Fibroblast of skin of left biceps (primary cell): ENCODE data around the gene GRM2.
"Not testable (repeated sequence)": the region's sequence is repeated elsewhere in the genome, so short reads cannot be mapped to it uniquely, and the experiment has no call there.

ENCODE experiments used
- DNase-seq, 2 experiments: peaks; one replicate each; pipeline ENCODE4 v3.0.0-alpha.2; 2013; ENCODE audit warnings: low read depth in 2 of 2

The GRM2 gene

GRCh38 chr3:51722362-51722761, 15.5 kb downstream of the GRM2 start:
- no peak for DNase-seq

- DNase-seq = no peak
Observed at GRCh38 chr3:51727500-51727899, 20.6 kb downstream of the GRM2 start.

GRCh38 chr3:51729042-51729633, 22.3 kb downstream of the GRM2 start:
- DNase-seq = no peak

GRCh38 chr3:51733859-51734571, 27.1 kb downstream of the GRM2 start:
- no peak for DNase-seq

- DNase-seq = no peak
Observed at GRCh38 chr3:51734572-51734907, 27.7 kb downstream of the GRM2 start.

- DNase-seq = no peak
Observed at GRCh38 chr3:51735039-51735438, 28.2 kb downstream of the GRM2 start.

GRCh38 chr3:51735950-51736349, 29.1 kb downstream of the GRM2 start:
- no peak for DNase-seq

GRCh38 chr3:51739110-51739509, 32.2 kb downstream of the GRM2 start:
- DNase-seq = no peak

GRCh38 chr3:51742320-51742719, 35.5 kb downstream of the GRM2 start:
- not testable (repeated sequence) for DNase-seq

- DNase-seq = not testable (repeated sequence)
Observed at GRCh38 chr3:51742978-51743377, 36.1 kb downstream of the GRM2 start.

GRCh38 chr3:51747840-51748239, 41.0 kb downstream of the GRM2 start:
- no peak for DNase-seq

GRCh38 chr3:51748327-51748726, 41.5 kb downstream of the GRM2 start:
- no peak for DNase-seq

- no peak for DNase-seq
Observed at GRCh38 chr3:51750878-51751277, 44.0 kb downstream of the GRM2 start.

- no peak for DNase-seq
Observed at GRCh38 chr3:51751287-51751686, 44.4 kb downstream of the GRM2 start.

GRCh38 chr3:51753763-51754750, 47.2 kb downstream of the GRM2 start:
- not testable (repeated sequence) for DNase-seq

- no peak for DNase-seq
Observed at GRCh38 chr3:51759203-51759602, 52.3 kb downstream of the GRM2 start.
